Right atrium auricular region (tissue), 2 donors: ENCODE data around the gene GADL1. TPM values are rescaled to one million over a fixed set of nuclear protein-coding genes. Genes with fewer than 3 reads are reported as not detected.

Source experiments
- DNase-seq: peaks from one replicate; pipeline ENCODE4 v3.0.0-alpha.2; 2019; ENCODE audit warnings: low spot score
- H3K27ac ChIP-seq, 2 donors: fragments of 200-600 bp; sonication (generic); 1 replicate in 1 of 2; 2 replicates in 1 of 2; pipeline ENCODE4 v1.5.1; 2016 to 2019
- H3K27me3 ChIP-seq, 2 donors: fragments of 200-600 bp; sonication (generic); one replicate each; pipeline versions ENCODE4 v1.5.1 to v1.6.0; 2017 to 2019
- H3K36me3 ChIP-seq: fragments of 200-600 bp; sonication (generic); one replicate; pipeline ENCODE4 v1.5.1; 2016
- H3K4me1 ChIP-seq, 2 donors: fragments of 200-600 bp; sonication (generic); one replicate each; pipeline versions ENCODE4 v1.5.1 to v1.6.0; 2017 to 2019
- H3K4me3 ChIP-seq, 2 donors: fragments of 200-600 bp; sonication (generic); 1 replicate in 1 of 2; 2 replicates in 1 of 2; pipeline ENCODE4 v1.5.1; 2017 to 2019; ENCODE audit warnings: mild to moderate bottlenecking in 1 of 2, moderate library complexity in 1 of 2
- H3K9me3 ChIP-seq, 2 donors: fragments of 200-600 bp; sonication (generic); one replicate each; pipeline ENCODE4 v1.5.1; 2019
- total RNA-seq, 2 donors: library from RNA; depleted of rRNA; stranded (reverse); fragments of >200 nt; gene quantifications; one replicate each; pipeline ENCODE4 v1.1.0, GENCODE V29; 2016
- TF ChIP-seq, protein P1 (sequence below), 2 donors: fragments of 200-600 bp; sonication (generic); IDR thresholded peaks; one replicate each; pipeline ENCODE4 v1.5.1; 2019; ENCODE audit warnings: antibody characterized with exemption in 2 of 2

The GADL1 gene
- total RNA-seq, 2 donors from 2014 or later: not detected

DNA sequence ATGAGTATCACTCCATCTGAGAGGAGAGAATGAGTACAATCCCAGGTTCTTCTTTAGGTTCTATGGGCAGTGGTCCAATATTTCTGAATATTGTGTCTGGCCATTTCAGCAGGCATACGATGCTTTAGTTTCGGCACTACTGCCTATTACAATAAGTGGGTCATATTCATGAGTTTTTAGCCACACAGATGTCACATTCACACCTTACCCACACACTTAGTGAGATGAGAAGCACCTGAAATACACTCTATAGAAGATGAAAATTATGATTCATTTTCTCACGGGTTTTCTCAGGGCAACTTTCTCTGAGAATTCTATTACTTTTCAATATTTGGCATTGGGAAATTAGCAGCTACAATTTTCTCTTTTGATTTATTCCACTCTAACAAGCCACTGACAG is 155.9 kb downstream of the GADL1 start:
- TF ChIP-seq, protein P1, sequence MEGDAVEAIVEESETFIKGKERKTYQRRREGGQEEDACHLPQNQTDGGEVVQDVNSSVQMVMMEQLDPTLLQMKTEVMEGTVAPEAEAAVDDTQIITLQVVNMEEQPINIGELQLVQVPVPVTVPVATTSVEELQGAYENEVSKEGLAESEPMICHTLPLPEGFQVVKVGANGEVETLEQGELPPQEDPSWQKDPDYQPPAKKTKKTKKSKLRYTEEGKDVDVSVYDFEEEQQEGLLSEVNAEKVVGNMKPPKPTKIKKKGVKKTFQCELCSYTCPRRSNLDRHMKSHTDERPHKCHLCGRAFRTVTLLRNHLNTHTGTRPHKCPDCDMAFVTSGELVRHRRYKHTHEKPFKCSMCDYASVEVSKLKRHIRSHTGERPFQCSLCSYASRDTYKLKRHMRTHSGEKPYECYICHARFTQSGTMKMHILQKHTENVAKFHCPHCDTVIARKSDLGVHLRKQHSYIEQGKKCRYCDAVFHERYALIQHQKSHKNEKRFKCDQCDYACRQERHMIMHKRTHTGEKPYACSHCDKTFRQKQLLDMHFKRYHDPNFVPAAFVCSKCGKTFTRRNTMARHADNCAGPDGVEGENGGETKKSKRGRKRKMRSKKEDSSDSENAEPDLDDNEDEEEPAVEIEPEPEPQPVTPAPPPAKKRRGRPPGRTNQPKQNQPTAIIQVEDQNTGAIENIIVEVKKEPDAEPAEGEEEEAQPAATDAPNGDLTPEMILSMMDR (IDR thresholded peaks at IDR 0.05): no peak
- Histone ChIP-seq H3K9me3 (no peaks in the 10 kb centered on the region), H3K27me3 (no peaks in the 10 kb centered on the region), H3K4me1 (no peaks in the 10 kb centered on the region), H3K36me3 (no peaks in the 10 kb centered on the region), H3K27ac (no peak overlapping the region), H3K4me3 (no peak overlapping the region)
- DNase-seq: no peak

DNA sequence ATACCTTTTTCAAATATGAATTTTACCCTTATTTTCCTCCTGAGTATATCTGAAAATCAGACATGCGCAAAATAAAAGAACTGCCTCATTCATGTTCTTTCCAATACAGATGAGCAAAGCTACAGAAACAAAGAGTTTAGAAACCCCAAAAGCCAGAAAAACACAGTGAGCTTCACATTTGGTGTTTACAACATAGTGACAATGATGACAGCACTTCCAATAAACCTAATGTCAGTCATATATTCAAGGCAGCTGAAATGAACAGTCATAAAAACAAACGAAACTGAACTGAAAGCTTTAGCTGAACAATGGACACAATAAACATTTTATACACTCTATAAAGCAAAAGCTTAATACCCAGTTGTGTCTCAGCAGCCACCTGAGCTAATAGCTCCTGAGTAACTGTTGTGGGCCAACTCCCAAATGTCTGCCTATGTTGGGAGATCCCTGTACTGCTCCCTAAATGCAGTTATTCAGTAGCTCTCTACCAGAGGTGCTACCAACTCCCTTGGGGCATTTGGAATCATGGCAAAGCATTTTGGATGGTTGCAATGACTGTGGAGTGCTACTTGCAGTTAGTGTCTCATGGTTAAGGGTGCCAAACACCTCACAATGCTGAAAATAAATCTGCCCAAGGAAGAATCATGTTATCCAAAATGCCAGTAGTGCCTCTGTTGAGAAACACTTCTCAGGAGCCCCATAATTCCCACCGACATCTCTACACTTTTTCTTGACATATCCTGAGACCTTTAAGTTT is 156.5 kb downstream of the GADL1 start:
- Histone ChIP-seq H3K36me3 (no peaks in the 10 kb centered on the region), H3K9me3 (no peaks in the 10 kb centered on the region), H3K27ac (no peak overlapping the region), H3K4me3 (no peak overlapping the region), H3K27me3 (no peaks in the 10 kb centered on the region), H3K4me1 (no peaks in the 10 kb centered on the region)
- DNase-seq: no peak
- TF ChIP-seq, protein P1 (IDR thresholded peaks at IDR 0.05): no peak

DNA sequence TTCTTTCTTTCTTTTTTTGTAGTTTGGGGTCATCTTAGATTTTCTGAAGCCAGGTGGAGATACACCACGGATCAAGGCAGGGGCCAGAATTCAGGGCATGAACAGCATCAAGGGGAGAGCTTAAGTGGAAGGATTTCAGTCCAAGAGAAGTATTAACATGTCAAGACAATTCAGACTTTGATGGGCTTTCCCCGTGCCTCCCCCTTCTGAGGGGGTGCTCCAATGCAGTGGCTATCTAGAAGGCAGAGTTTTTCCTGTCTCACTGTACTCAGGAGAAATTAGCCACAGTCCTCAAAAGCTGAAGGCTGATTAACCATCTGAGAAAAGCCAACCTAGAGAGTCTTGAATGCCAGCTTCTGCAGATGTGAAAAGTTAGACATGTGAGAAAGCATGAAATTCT is 160.8 kb downstream of the GADL1 start:
- DNase-seq: no peak
- H3K4me1 ChIP-seq: no peaks in the 10 kb centered on the region
- H3K27me3 ChIP-seq: no peaks in the 10 kb centered on the region
- H3K9me3 ChIP-seq: no peaks in the 10 kb centered on the region
- TF ChIP-seq, protein P1 (IDR thresholded peaks at IDR 0.05): no peak
- no peak overlapping the region for H3K4me3 ChIP-seq
- no peaks in the 10 kb centered on the region for H3K36me3 ChIP-seq
- no peak overlapping the region for H3K27ac ChIP-seq

DNA sequence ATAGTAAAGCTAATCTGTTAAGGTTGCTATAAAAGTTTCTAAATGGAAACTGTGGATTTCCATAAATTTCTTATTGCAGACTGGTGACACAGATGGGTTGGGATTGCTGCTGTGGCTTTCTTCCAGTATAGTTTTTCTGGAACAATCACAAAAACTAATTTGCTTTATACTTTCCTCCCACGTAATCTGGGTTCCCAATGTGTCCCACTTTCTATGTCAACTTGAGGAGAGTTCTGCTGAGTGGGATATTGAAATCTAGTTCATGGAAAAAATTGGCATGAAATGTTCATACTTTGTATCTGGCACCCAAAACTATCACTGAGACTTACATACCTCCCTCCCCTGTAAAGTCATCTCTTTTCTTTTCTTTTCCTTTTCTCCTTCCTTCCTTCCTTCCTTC is 161.3 kb downstream of the GADL1 start:
- H3K36me3 ChIP-seq: no peaks in the 10 kb centered on the region
- no peak overlapping the region for H3K4me3 ChIP-seq
- no peak for DNase-seq
- no peaks in the 10 kb centered on the region for H3K9me3 ChIP-seq
- H3K27ac ChIP-seq: no peak overlapping the region
- H3K27me3 ChIP-seq: no peaks in the 10 kb centered on the region
- no peaks in the 10 kb centered on the region for H3K4me1 ChIP-seq
- TF ChIP-seq, protein P1 (IDR thresholded peaks at IDR 0.05): no peak

DNA sequence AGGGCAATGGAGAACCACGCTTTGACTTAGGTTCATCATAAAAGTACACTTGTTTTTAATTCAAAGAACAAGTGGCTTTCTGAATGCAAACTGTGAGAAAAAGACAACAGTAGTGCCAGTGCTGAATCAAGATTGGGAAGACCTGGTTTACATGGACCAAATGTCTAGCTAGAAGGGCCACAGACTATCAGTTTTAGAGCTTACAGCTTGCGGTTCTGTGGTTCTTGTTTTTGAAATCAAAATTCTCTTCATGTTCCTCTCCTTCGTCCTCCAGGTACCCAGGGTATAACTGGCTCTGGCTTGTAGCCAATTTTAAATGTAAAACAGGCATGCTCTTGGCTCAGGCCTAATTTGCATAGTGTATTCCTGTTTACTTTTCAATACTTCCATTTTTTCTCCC is 163.5 kb downstream of the GADL1 start:
- Histone ChIP-seq H3K27me3 (no peaks in the 10 kb centered on the region), H3K36me3 (no peaks in the 10 kb centered on the region), H3K4me3 (no peak overlapping the region), H3K4me1 (no peaks in the 10 kb centered on the region), H3K9me3 (no peaks in the 10 kb centered on the region), H3K27ac (no peak overlapping the region)
- DNase-seq: no peak
- TF ChIP-seq, protein P1 (IDR thresholded peaks at IDR 0.05): no peak

DNA sequence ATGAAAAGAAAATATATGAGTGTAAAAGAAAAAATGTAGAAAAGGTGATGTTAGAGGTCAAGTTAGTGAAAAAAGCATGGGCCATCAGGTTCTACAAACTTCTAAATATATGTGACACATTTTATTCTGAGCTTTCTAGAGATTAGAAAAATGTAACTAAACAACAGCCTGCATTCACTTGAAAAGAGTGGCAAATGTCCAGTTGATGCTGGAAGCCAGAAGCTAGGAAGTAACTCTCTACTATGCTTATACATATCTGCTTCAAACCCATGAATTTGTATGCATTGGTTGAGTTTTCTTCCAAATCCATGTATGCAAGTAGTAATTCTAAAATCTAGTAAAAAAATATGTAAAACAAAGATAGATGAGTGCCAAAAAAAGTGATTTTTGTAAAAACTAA is 164.5 kb downstream of the GADL1 start:
- TF ChIP-seq, protein P1 (IDR thresholded peaks at IDR 0.05): no peak
- no peaks in the 10 kb centered on the region for H3K9me3 ChIP-seq
- no peaks in the 10 kb centered on the region for H3K4me1 ChIP-seq
- no peak for DNase-seq
- H3K36me3 ChIP-seq: no peaks in the 10 kb centered on the region
- no peak overlapping the region for H3K27ac ChIP-seq
- no peaks in the 10 kb centered on the region for H3K27me3 ChIP-seq
- no peak overlapping the region for H3K4me3 ChIP-seq
